ENCODE measurements around the gene PPP1R26. TPM values are rescaled to one million over a fixed set of nuclear protein-coding genes. Genes with fewer than 3 reads are reported as not detected.
A peak's percentile ranks its signal among the peaks of the same experiment; 100 is the strongest.
"Not testable (repeated sequence)": the region's sequence is repeated elsewhere in the genome, so short reads cannot be mapped to it uniquely, and the experiment has no call there.

PPP1R26 gene
- total and polyA plus RNA-seq, 2 of the 8 experiments (the other 6 are each of a cell fraction or from before 2014, with no cell fraction given): 9.8 to 32.7 TPM

DNA sequence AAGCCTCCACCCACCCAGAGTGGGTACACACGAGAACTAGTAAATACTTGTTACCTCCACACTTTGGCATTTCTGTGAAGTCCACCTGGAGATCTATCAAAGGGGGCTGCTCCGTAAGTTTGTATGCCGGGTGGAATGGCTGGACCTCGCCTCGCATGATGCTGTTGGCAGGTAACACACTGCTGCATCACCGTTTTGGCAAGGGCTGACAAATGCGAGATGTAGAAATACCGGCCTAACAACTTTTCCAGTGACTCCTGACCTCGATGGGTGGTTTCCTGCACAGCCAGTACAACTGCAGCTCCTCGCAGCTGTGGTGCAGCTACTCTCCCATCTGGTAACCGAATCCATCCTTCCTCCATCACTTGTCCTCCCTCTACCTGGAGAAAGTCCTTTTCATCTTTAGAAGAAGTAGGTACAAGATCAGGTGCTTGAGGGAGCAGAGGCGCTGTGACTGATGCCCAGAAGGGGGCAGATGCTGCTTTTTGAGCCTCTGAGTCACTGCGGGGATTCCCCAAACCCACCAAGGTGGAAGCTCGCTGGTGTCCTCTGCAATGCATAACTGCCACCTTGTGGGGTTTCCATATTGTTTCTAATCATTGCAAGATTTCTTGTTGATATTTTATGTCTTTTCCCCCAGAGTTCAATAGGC is 40.9 kb upstream of the PPP1R26 start:
- H3K27ac ChIP-seq (ENCODE audit: low read depth, low read length); H3K23me2 ChIP-seq (ENCODE audit: low read depth, low read length); H3K79me1 ChIP-seq (ENCODE audit: low read depth, low read length); H3K56ac ChIP-seq (replicated peaks; ENCODE audit: insufficient read length, low read depth, low read length); H3K9me3 ChIP-seq (ENCODE audit: insufficient read depth in 2 of 2, low read depth in 1 of 2, low read length in 1 of 2); H3K27me3 ChIP-seq (replicated peaks in 1 of 4; ENCODE audit: control insufficient read depth in 3 of 4, extremely low read depth in 1 of 4, insufficient read depth in 3 of 4, low read length in 3 of 4); H2BK120ac ChIP-seq (replicated peaks; ENCODE audit: low read depth, low read length); H3K23ac ChIP-seq (ENCODE audit: insufficient read length); H3K9ac ChIP-seq (replicated peaks in 1 of 4; ENCODE audit: extremely low read depth in 1 of 4, low read depth in 3 of 4, low read length in 3 of 4); H4K20me1 ChIP-seq (replicated peaks in 1 of 2; ENCODE audit: control insufficient read depth in 1 of 2, insufficient read depth in 2 of 2, low read length in 2 of 2); H3K36me3 ChIP-seq (ENCODE audit: control insufficient read depth in 2 of 4, insufficient read depth in 4 of 4, low read length in 3 of 4); H3K4me1 ChIP-seq (replicated peaks in 1 of 4; ENCODE audit: control insufficient read depth in 3 of 4, insufficient read depth in 4 of 4, low read length in 3 of 4); H2BK12ac ChIP-seq (ENCODE audit: low read depth, low read length); FAIRE-seq; H4K91ac ChIP-seq (replicated peaks; ENCODE audit: insufficient read length, low read length); H3K14ac ChIP-seq (ENCODE audit: insufficient read length); H3K4me3 ChIP-seq (ENCODE audit: extremely low read depth in 1 of 4, insufficient read depth in 2 of 4, low read depth in 3 of 4, low read length in 4 of 4); H2AFZ ChIP-seq (ENCODE audit: low read length); H4K8ac ChIP-seq (ENCODE audit: extremely low read depth, insufficient read depth, low read length); H2BK15ac ChIP-seq (ENCODE audit: low read length); H4K5ac ChIP-seq (ENCODE audit: insufficient read length, low read depth, low read length); H3K18ac ChIP-seq (ENCODE audit: extremely low read depth, low read length); H3K4ac ChIP-seq (replicated peaks; ENCODE audit: insufficient read length, low read depth, low read length); H2BK20ac ChIP-seq (ENCODE audit: low read length); H3K4me2 ChIP-seq (ENCODE audit: insufficient read depth in 1 of 2, low read depth in 2 of 2, low read length in 2 of 2); H2BK5ac ChIP-seq (ENCODE audit: low read depth, low read length); H2AK5ac ChIP-seq (ENCODE audit: low read depth, low read length); H3K79me2 ChIP-seq (ENCODE audit: control insufficient read depth in 1 of 2, insufficient read depth in 2 of 2, low read length in 2 of 2): not testable (repeated sequence)
- peak in 1 of 2 experiments; percentile 62 for DNase-seq (ENCODE audit: low read depth in 1 of 2, low spot score in 2 of 2)
- POLR2A ChIA-PET (ENCODE audit: partially characterized antibody): interaction anchor here (1.2 kb wide), 1 partner anchor 17 kb away, joined by 6 read pairs; no protein-coding TSS in a partner anchor
- 80% methylated on average over 14 of the region's 14 CpGs; no CpG with 5 or more reads in 1 of the 2 experiments for WGBS, 2 experiments (ENCODE audit: extremely low coverage in 1 of 2, insufficient coverage in 1 of 2, insufficient read length in 1 of 2, insufficient replicate concordance in 2 of 2, low coverage in 1 of 2, low lambda C conversion rate in 2 of 2, missing lambda C conversion rate in 1 of 2)
- TF ChIP-seq, protein P1, sequence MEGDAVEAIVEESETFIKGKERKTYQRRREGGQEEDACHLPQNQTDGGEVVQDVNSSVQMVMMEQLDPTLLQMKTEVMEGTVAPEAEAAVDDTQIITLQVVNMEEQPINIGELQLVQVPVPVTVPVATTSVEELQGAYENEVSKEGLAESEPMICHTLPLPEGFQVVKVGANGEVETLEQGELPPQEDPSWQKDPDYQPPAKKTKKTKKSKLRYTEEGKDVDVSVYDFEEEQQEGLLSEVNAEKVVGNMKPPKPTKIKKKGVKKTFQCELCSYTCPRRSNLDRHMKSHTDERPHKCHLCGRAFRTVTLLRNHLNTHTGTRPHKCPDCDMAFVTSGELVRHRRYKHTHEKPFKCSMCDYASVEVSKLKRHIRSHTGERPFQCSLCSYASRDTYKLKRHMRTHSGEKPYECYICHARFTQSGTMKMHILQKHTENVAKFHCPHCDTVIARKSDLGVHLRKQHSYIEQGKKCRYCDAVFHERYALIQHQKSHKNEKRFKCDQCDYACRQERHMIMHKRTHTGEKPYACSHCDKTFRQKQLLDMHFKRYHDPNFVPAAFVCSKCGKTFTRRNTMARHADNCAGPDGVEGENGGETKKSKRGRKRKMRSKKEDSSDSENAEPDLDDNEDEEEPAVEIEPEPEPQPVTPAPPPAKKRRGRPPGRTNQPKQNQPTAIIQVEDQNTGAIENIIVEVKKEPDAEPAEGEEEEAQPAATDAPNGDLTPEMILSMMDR (IDR thresholded peaks at IDR 0.05; ENCODE audit: control extremely low read depth in 1 of 3, insufficient read depth in 1 of 3, low read depth in 1 of 3, low read length in 3 of 3): peak; percentile 39 to 57 (median 51)
- peak; percentile 49 to 56; a peak in 3 of 4 replicates for TF ChIP-seq RAD21 (IDR thresholded peaks at IDR 0.05 in 1 of 2, conservative IDR thresholded peaks at IDR 0.05 in 1 of 2; ENCODE audit: low read depth in 2 of 2, low read length in 2 of 2)
- CTCF ChIA-PET (ENCODE audit: partially characterized antibody): interaction anchor here (1.0 to 5.3 kb wide), 13 partner anchors 9 to 352 kb away, joined by 3 to 47 read pairs (median 7); no protein-coding TSS in a partner anchor
